T-helper 1 cell treated with Interleukin-12 subunit alpha and Interleukin-12 subunit beta and Interleukin-4 antibody, amounts not matched to agents 30 ng/mL and 1 ng/mL, for 36 hours (primary cell): ENCODE data around the gene PPP1R2. TPM values are rescaled to one million over a fixed set of nuclear protein-coding genes. Genes with fewer than 3 reads are reported as not detected.
"Not testable (repeated sequence)": the region's sequence is repeated elsewhere in the genome, so short reads cannot be mapped to it uniquely, and the experiment has no call there.

Experiments
- intact Hi-C: fragments of 100-400 bp; cut with micrococcal nuclease; formaldehyde crosslinking; loops from one replicate; pipeline ENCODE4 v1.15.1; 2024
- total RNA-seq: library from RNA; stranded (reverse); gene quantifications from 2 replicates; pipeline ENCODE4 v1.2.3, GENCODE V29; 2022

Gene PPP1R2
- total RNA-seq: 71.1 and 76.8 TPM in 2 replicates

DNA sequence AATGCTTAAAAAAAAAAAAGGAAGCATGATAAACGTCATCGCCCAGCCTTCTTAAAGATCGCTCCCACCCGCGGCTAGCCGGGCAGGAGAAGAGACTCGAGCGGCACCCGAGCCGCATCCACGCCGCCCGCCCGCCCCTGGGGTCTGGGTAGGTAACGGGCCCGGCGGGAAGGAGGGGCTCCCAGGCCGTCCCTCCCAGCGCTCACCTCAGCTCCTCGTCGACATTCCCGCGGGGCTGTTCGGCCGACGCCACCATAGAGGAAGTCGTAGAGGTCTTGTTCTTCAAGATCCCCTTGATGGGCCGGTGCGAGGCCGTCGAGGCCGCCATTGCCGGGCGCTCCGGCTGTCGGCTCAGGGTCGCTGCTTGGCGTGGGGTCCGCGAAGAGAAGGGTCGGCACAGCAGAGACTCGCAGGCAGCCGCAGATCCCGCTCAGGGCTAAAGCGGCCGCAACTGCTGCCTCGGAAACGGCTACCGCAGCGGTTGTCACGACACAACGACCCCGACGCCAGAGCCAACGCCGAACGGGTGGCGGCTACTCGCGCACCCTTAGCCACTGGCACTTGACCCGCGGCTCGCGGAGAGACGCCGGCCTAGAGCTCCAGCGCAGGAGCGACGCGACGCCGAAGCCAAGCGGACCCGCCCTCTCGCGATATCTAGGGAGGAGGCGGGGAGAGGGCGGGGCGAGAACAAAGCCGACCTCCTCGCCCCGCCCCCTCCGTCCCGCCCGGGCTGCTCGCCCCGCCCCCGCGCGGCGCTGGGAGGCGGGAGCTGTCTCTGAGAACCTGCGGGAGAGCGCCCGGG is at the start of gene PPP1R2:
Gene PPP1R2, minus strand, starts transcription at position 628 of the 802 bp plus-strand sequence. Its CDS starts 300 bp downstream, at position 328.
- intact Hi-C loops: loop anchor here (1.0 to 10.0 kb wide), 11 partner anchors 21 to 1408 kb away; partner anchors contain the start of genes ACAP2, ATP13A3, FAM43A and HES1

DNA sequence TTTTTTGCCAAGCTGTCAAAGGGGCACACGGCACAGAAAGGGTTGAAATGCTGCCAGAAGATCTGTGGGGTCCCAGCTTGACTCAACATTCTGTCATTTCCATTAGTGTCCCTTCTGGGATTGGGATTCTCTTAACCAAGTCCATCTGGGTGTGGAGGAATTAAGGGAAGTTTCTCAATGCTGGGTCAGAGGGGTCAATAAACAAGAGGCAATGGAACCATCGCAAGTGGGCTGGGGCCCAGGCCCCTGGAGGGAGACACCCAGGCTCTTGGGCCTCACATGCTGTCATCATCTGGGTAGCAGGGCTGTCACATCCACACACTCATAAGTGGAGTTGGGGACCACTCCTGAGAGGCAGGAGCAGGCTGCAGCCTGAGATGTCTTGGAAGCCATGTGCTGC is 48.7 kb upstream of the PPP1R2 start:
- intact Hi-C loops: no loop called here

GRCh38 chr3:195591220-195591619 is 48.1 kb upstream of the PPP1R2 start:
- intact Hi-C loops: no loop called here

DNA sequence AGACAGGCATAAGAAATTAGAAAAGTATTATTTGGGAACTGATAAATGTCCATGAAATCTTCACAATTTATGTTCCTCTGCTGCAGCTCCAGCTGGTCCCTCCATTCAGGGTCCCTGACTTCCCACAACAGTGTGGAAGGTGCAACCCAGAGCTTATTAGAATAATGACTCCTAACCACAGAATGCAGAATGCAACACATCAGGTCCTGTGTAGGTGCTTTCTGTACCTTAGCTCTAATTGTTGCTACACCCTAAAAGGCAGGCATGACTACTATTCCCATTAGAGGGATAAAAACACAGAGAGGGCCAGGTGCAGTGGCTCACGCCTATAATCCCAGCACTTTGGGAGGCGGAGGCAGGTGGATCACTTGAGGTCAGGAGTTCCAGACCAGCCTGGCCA is 47.3 kb upstream of the PPP1R2 start:
- intact Hi-C loops: not testable (repeated sequence)

DNA sequence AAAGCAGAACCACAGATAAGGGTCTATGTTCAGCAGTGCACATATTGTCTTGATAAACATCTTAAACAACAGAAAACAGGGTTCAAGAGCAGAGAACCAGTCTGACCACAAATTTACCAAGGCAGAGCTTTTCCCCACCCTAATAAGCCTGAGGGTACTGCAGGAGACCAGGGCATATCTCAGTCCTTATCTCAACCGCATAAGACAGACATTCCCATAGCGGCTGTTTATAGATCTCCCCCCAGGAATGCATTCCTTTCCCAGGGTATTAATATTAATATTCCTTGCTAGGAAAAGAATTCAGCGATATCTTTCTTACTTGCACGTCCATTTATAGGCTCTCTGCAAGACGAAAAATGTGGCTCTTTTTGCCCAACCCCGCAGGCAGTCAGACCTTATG is 46.7 kb upstream of the PPP1R2 start:
- intact Hi-C loops: not testable (repeated sequence)

DNA sequence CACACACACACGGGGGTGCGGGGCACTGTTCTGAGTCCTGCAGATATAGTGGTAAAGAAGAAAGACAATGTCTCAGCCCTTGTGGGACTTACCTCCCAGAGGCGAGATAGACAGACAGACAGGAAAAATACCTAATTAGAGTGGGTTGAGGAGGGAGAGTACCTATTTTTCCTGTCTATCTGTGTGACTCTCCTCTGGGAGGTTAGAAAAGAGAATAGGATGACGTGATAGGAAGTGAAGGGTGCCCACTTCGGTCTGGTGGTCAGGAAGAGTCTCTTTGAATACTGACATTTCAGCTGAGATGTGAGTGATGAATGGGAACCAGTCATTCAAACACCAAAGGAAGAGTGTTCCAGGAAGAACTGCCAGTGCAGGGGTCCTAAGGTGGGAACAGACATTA is 44.7 kb upstream of the PPP1R2 start:
- intact Hi-C loops: loop anchor here (2.0 kb wide), 2 partner anchors 21 to 37 kb away; no protein-coding TSS in a partner anchor

GRCh38 chr3:195587406-195587805 is 44.3 kb upstream of the PPP1R2 start:
- intact Hi-C loops: loop anchor here (2.0 kb wide), 2 partner anchors 21 to 37 kb away; no protein-coding TSS in a partner anchor

GRCh38 chr3:195584543-195584870 is 41.4 kb upstream of the PPP1R2 start:
- intact Hi-C loops: no loop called here

DNA sequence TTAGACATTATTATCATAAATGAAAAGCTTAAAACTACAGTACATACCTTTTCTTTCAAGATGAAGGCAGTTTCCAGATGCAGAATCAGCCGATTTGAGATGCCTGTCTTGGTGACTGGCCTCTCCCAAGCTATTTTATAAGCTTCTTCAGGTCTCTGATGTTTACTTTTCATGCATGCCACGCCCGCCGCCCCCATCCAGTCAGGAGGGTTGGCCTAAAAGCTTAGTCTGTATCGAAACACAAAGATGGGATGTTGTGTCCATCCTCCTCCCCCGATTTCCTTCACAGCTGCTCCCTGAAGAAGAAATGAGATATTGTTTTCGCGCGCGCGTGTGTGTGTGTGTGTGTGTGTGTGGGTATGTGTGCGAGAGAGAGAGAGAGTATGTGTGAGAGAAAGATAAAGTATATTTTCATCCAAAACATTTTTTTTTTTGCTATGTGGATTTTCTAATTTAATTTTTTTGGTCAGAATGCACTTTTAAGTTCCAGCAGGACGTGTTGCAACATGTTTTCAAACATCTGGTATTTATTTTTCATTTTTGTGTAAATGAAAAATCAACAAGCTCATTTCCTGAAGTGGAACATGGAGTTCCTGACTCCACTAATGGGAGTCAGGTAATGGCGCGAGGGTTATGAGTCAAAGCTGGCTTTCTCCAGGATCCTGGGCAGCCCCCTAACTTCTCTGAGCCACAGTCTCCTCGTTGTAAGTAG is 40.9 kb upstream of the PPP1R2 start, which contains the start of gene APOD:
Gene APOD, minus strand, starts transcription at position 110 of the 712 bp plus-strand sequence. CDS start 4,479 bp downstream, outside the sequence.
- intact Hi-C loops: no loop called here

- intact Hi-C loops: no loop called here
Measured at GRCh38 chr3:195582947-195583346, 39.8 kb upstream of the PPP1R2 start.

DNA sequence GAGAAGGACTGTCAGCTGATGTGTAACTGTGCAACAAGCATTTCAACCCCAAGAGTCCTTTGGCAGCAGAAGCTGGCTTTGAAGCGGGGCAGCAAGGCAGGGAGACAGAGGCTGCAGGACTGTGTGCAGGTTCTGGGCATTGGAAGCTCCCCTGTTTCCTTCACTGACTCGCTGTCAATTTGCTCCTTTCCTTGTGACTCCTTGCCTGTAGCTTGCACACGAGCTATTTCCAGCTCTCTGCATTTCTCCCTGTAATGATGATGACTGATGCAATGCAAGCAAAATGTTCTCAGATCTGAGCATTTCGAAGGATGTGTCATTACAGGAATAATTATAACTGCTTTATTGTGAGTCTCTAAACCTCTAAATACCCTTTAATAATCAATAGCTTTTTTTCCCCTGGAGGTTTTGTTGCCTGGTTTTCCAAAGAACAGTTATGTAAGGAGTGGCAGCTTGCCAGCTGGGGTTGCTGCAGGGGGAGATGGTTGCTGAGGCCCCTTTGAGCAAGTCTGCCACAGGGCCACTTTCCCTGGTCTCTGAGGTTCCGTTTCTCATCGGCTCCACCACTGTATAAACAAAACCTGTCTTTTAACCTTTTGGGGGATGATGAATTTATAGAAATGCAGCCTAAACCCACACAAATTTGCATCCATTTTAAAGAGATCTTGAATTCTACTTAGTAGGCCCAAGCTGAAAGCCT is 37.8 kb upstream of the PPP1R2 start:
- intact Hi-C loops: no loop called here

DNA sequence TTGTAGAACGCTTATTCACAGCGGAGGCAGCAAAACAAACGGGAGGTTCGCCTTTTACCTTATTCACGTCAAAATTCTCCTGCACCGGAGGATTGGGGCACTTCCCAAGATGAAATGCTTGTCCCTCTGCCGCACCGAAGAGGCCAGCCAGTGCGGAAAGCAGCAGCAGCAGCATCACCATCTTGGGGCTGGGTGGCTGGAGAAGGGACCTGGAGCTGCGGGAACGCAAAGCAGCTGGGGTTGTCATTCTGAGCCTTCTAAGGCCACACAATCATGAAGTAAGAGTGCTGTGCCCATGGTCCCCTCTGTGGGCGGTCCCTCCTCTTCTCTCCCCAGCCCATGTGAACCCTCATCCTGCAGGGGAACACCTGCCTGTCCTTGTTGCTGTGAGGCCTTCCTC is 36.2 kb upstream of the PPP1R2 start:
- intact Hi-C loops: no loop called here

- intact Hi-C loops: no loop called here
Measured at GRCh38 chr3:195578565-195578964, 35.4 kb upstream of the PPP1R2 start.

GRCh38 chr3:195577645-195578177 is 34.6 kb upstream of the PPP1R2 start:
- intact Hi-C loops: no loop called here

DNA sequence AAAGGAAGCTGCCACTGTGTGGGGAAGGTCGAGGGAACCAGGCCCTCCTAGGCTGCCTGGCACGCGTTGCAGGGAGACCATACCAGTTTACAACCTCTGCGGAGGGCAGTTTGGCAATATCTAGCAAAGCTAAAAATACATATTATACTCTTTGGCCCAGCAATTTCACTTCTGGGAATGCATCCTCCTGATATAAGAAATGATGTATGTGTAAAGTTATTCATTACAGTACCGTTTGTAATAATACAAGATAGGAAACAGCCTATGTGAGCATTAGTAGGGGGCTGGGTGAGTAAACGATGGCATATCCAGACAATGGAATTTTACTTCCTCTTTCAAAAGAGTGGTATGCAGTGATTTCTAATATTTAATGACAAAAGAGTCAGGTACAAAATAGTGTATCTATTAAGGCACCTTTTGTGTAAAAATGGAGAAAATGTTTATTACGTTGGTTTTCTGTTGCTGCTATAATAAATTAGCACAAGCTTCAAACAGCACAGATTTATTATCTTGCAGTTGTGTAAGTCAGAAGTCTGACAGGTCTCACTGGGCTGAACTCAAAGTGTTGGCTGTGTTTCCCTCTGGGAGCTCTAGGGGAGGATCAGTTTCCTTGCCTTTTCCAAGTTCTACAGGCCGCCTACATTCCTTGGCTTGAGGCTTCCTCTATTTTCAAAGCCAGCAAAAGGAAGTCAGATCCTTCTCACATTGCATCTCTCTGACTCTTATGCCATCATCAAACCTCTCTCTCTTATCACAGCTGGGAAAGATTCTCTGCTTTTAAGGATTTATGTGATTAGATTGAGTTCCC is 31.6 kb upstream of the PPP1R2 start:
- intact Hi-C loops: no loop called here

DNA sequence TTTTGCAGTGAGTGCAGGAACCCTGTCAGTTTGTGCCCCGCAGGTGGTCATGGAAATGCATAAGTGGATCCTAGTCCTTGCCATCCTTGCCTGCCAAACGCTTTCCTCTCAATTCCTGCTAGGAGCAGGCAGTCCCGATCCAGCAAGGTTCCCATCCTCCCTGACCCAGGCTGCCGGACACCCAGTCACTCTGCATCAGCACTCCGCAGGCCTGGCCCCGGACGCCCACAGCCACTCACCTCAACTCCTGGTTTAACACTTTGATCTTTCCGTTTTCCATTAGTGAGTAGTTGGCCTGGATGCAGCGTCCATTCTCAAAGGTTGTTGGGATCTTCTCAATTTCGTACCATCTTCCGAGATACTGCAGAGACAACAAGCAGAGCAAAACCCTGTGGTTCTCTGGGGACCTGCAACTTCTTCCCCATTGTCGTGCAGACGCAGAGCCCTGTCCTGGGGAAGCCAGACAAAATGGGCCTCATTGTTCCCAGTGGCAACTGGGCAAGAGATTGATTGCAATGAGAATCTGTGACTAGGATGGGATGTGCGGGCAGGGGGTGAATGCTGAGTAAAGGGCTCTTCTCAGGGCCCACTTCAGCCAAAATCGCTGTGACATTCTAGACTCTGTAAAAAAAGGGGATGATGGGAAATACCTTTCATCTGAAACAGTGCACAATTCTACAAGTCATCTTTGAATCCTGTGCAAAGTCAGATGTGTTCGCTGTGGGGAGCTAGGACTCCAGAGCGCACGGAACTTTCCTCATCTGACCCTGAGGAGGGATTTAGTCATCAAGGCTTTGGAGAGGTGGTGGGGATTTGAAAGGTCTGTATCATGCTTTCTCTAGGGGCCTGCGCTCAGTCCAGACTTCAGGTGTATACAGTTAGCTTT is 30.7 kb upstream of the PPP1R2 start:
- intact Hi-C loops: no loop called here

- intact Hi-C loops: no loop called here
Measured at GRCh38 chr3:195571361-195571760, 28.2 kb upstream of the PPP1R2 start.

GRCh38 chr3:195570912-195571311 is 27.8 kb upstream of the PPP1R2 start:
- intact Hi-C loops: no loop called here

GRCh38 chr3:195570344-195570743 is 27.2 kb upstream of the PPP1R2 start:
- intact Hi-C loops: no loop called here

GRCh38 chr3:195568630-195569029 is 25.5 kb upstream of the PPP1R2 start:
- intact Hi-C loops: no loop called here
